ENCODE measurements around the gene ECHS1.

DNA sequence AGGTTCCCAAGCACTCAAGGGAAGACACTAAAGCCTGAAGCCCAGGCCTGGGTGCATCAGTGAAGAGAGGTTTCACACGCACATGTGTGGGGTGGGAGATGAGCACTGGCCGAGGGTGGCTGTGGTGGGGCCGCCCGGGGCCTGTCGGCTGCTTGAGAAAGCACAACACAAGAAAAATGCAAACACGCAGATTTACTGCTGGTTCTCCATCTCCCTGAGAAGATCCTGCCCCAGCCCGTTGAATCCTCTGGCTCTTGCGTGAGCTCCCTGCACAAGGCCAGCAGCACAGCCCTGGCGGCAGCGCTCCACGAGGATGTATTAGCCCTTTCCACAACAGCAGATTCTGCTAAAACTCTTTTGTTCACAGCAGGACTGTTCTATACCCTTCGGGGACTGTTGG, 58.2 kb downstream of the ECHS1 start:
- TF ChIP-seq POLR2AphosphoS5 (IDR thresholded peaks at IDR 0.05), result no peak
- TF ChIP-seq, protein P1, sequence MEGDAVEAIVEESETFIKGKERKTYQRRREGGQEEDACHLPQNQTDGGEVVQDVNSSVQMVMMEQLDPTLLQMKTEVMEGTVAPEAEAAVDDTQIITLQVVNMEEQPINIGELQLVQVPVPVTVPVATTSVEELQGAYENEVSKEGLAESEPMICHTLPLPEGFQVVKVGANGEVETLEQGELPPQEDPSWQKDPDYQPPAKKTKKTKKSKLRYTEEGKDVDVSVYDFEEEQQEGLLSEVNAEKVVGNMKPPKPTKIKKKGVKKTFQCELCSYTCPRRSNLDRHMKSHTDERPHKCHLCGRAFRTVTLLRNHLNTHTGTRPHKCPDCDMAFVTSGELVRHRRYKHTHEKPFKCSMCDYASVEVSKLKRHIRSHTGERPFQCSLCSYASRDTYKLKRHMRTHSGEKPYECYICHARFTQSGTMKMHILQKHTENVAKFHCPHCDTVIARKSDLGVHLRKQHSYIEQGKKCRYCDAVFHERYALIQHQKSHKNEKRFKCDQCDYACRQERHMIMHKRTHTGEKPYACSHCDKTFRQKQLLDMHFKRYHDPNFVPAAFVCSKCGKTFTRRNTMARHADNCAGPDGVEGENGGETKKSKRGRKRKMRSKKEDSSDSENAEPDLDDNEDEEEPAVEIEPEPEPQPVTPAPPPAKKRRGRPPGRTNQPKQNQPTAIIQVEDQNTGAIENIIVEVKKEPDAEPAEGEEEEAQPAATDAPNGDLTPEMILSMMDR (IDR thresholded peaks at IDR 0.05 in 8 of 11, conservative IDR thresholded peaks at IDR 0.05 in 3 of 11), result no peak

Data from spleen (tissue), 7 donors.